ENCODE measurements around the gene GALNT9.

DNA sequence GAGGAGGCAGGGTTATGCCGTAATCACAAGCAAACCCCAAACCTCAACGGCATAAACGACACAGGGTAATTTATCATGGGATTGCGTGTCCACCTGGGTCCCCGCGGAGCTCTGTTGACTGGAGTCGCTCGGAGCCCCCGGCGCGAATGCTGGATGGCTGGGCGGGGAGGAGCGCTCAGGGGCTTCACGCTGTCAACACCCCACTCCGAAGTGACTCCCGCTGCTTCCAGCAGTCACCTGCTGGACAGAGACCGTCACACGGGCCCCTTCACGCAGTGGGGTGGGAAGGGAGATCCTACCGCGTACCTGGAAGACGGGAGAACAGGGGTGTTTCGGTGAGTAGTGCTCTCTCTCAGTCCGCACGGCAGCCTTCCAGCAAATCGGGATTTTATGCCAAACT is 4.4 kb upstream of the GALNT9 start:
- TF ChIP-seq POLR2A (IDR thresholded peaks at IDR 0.05) = no peak
- TF ChIP-seq, protein P1, sequence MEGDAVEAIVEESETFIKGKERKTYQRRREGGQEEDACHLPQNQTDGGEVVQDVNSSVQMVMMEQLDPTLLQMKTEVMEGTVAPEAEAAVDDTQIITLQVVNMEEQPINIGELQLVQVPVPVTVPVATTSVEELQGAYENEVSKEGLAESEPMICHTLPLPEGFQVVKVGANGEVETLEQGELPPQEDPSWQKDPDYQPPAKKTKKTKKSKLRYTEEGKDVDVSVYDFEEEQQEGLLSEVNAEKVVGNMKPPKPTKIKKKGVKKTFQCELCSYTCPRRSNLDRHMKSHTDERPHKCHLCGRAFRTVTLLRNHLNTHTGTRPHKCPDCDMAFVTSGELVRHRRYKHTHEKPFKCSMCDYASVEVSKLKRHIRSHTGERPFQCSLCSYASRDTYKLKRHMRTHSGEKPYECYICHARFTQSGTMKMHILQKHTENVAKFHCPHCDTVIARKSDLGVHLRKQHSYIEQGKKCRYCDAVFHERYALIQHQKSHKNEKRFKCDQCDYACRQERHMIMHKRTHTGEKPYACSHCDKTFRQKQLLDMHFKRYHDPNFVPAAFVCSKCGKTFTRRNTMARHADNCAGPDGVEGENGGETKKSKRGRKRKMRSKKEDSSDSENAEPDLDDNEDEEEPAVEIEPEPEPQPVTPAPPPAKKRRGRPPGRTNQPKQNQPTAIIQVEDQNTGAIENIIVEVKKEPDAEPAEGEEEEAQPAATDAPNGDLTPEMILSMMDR (IDR thresholded peaks at IDR 0.05) = no peak

Data from tibial nerve (tissue), 3 donors.